ENCODE data around the gene GIPR. TPM values are rescaled to one million over a fixed set of nuclear protein-coding genes. Genes with fewer than 3 reads are reported as not detected.

Gene GIPR
- total and polyA plus RNA-seq, 10 of the 15 experiments (the other 5 are each of a cell fraction or from before 2014, with no cell fraction given) = 1.7 to 26.3 (median 13.7) TPM

GRCh38 chr19:45681391-45682015 lies 13.5 kb downstream of the GIPR start (continued):
- no peak for TF ChIP-seq JUNB (IDR thresholded peaks at IDR 0.05)
- no peak for TF ChIP-seq CHD2 (IDR thresholded peaks at IDR 0.05; ENCODE audit: borderline replicate concordance, low read depth, low read length)
- no peak for TF ChIP-seq STAT1 (conservative IDR thresholded peaks at IDR 0.05)
- no peak for TF ChIP-seq ZNF622 (IDR thresholded peaks at IDR 0.05)
- no peak for TF ChIP-seq BCL3 (IDR thresholded peaks at IDR 0.05; ENCODE audit: borderline replicate concordance, insufficient read depth, low read depth, low read length, poor library complexity, severe bottlenecking)
- peak; percentile 79; the same call in 1 of the 2 replicates for TF ChIP-seq RB1 (IDR thresholded peaks at IDR 0.05; ENCODE audit: borderline replicate concordance)
- TF ChIP-seq HDAC2 (IDR thresholded peaks at IDR 0.05) = no peak
- no peak for TF ChIP-seq CBX5 (IDR thresholded peaks at IDR 0.05; ENCODE audit: low read depth)
- TF ChIP-seq PML (IDR thresholded peaks at IDR 0.05; ENCODE audit: low read length) = no peak; the same call in 1 of the 2 replicates
- TF ChIP-seq SMAD5 (IDR thresholded peaks at IDR 0.05; ENCODE audit: low read depth) = no peak
- TF ChIP-seq NRF1 (conservative IDR thresholded peaks at IDR 0.05; ENCODE audit: low read depth, low read length) = no peak
- no peak for TF ChIP-seq ZNF687 (IDR thresholded peaks at IDR 0.05)
- no peak for TF ChIP-seq CEBPB (IDR thresholded peaks at IDR 0.05; ENCODE audit: borderline replicate concordance in 1 of 2, low read depth in 2 of 2, low read length in 2 of 2)
- TF ChIP-seq TCF3 (IDR thresholded peaks at IDR 0.05; ENCODE audit: borderline replicate concordance, insufficient read depth, low read depth, low read length) = no peak
- no peak for TF ChIP-seq NFYB (IDR thresholded peaks at IDR 0.05; ENCODE audit: insufficient read depth, low read depth, low read length)
- no peak for TF ChIP-seq CBFB (IDR thresholded peaks at IDR 0.05; ENCODE audit: low read depth)
- TF ChIP-seq EGR1 (IDR thresholded peaks at IDR 0.05; ENCODE audit: borderline replicate concordance in 1 of 2, low read depth in 2 of 2, low read length in 2 of 2) = 0 out of 3 replicates have a peak, but pooled peaks of 1 of the 2 experiments have one; percentile 28
- no peak for TF ChIP-seq SP1 (IDR thresholded peaks at IDR 0.05; ENCODE audit: low read depth, low read length)
- no peak for TF ChIP-seq MYB (IDR thresholded peaks at IDR 0.05; ENCODE audit: borderline replicate concordance, low read depth, low read length)
- no peak for TF ChIP-seq SREBF1 (IDR thresholded peaks at IDR 0.05; ENCODE audit: low read length)
- TF ChIP-seq BMI1 (IDR thresholded peaks at IDR 0.05; ENCODE audit: borderline replicate concordance) = no peak
- no peak for TF ChIP-seq TCF7 (IDR thresholded peaks at IDR 0.05; ENCODE audit: borderline replicate concordance)
- no peak for TF ChIP-seq CREM (IDR thresholded peaks at IDR 0.05; ENCODE audit: low read depth)
- no peak for TF ChIP-seq WRNIP1 (IDR thresholded peaks at IDR 0.05; ENCODE audit: borderline replicate concordance, low read depth, low read length)
- no peak for TF ChIP-seq MEF2B (IDR thresholded peaks at IDR 0.05; ENCODE audit: partially characterized antibody, poor library complexity, severe bottlenecking)
- no peak for TF ChIP-seq POU2F2 (IDR thresholded peaks at IDR 0.05; ENCODE audit: borderline replicate concordance, low read depth, low read length)
